HepG2 (cell line): ENCODE measurements around the gene SAP25. TPM values are rescaled to one million over a fixed set of nuclear protein-coding genes. Genes with fewer than 3 reads are reported as not detected.

Experiments
- ARNT2 ChIP-seq: sonication (generic); formaldehyde crosslinking; IDR thresholded peaks from 2 replicates; pipeline ENCODE4 v1.8.0; 2022; ENCODE audit warnings: mild to moderate bottlenecking, low read depth, missing genetic modification reagents, moderate library complexity
- ARNTL ChIP-seq: sonication (generic); formaldehyde crosslinking; IDR thresholded peaks from 2 replicates; pipeline ENCODE4 v1.4.0; 2020; ENCODE audit warnings: mild to moderate bottlenecking, missing genetic modification reagents
- BRD4 ChIP-seq: sonication (generic); formaldehyde crosslinking; IDR thresholded peaks from 2 replicates; pipeline ENCODE4 v1.4.0; 2020; ENCODE audit warnings: missing genetic modification reagents
- CAMTA2 ChIP-seq: sonication (generic); formaldehyde crosslinking; IDR thresholded peaks from 2 replicates; pipeline ENCODE4 v1.4.0; 2020; ENCODE audit warnings: mild to moderate bottlenecking, missing genetic modification reagents, borderline replicate concordance
- DMAP1 ChIP-seq: IDR thresholded peaks from 2 replicates; pipeline ENCODE4 v1.6.1; 2016
- HNF4G ChIP-seq, 2 experiments: sonication (generic) in 1 of 2; formaldehyde crosslinking in 1 of 2; IDR thresholded peaks; 2 replicates each; pipeline versions ENCODE4 v1.4.0 to v1.6.1; 2011 to 2020; ENCODE audit warnings: borderline replicate concordance in 2 of 2, low read depth in 2 of 2, mild to moderate bottlenecking in 2 of 2, low read length in 1 of 2, missing genetic modification reagents in 1 of 2, moderate library complexity in 1 of 2
- KAT8 ChIP-seq: IDR thresholded peaks from 2 replicates; pipeline ENCODE4 v1.6.1; 2016; ENCODE audit warnings: missing genetic modification reagents, missing compliant biosample characterization
- MIXL1 ChIP-seq: IDR thresholded peaks from 2 replicates; pipeline ENCODE4 v1.6.1; 2016
- NR2F1 ChIP-seq, 2 experiments: fragments of 450-650 bp in 1 of 2; formaldehyde crosslinking in 1 of 2; IDR thresholded peaks; 2 replicates each; pipeline versions ENCODE4 v1.5.0 to v1.6.1; 2016 to 2020; ENCODE audit warnings: mild to moderate bottlenecking in 1 of 2, missing compliant biosample characterization in 1 of 2, missing genetic modification reagents in 1 of 2, moderate library complexity in 1 of 2
- NR2F2 ChIP-seq: IDR thresholded peaks from 2 replicates; pipeline ENCODE4 v1.6.1; 2012; ENCODE audit warnings: low read depth, inconsistent platforms, borderline replicate concordance
- NR2F6 ChIP-seq, 2 experiments: IDR thresholded peaks; 2 replicates each; pipeline ENCODE4 v1.6.1; 2016; ENCODE audit warnings: antibody characterized with exemption in 1 of 2, mild to moderate bottlenecking in 1 of 2
- ONECUT2 ChIP-seq: sonication (generic); formaldehyde crosslinking; IDR thresholded peaks from 2 replicates; pipeline ENCODE4 v1.4.0; 2020; ENCODE audit warnings: missing genetic modification reagents
- RBAK ChIP-seq: sonication (generic); formaldehyde crosslinking; IDR thresholded peaks from 2 replicates; pipeline ENCODE4 v1.5.1; 2020; ENCODE audit warnings: mild to moderate bottlenecking, missing genetic modification reagents
- ZNF567 ChIP-seq: sonication (generic); formaldehyde crosslinking; IDR thresholded peaks from 2 replicates; pipeline ENCODE4 v1.8.1; 2023; ENCODE audit warnings: mild to moderate bottlenecking, missing genetic modification reagents, borderline replicate concordance
- ZNF746 ChIP-seq: sonication (generic); formaldehyde crosslinking; IDR thresholded peaks from 2 replicates; pipeline ENCODE4 v1.8.0; 2022; ENCODE audit warnings: mild to moderate bottlenecking, missing genetic modification reagents
- ZNF768 ChIP-seq: sonication (generic); formaldehyde crosslinking; IDR thresholded peaks from 2 replicates; pipeline ENCODE4 v1.4.0; 2020; ENCODE audit warnings: missing genetic modification reagents
- polyA plus RNA-seq, 8 experiments: library from polyadenylated mRNA; depleted of rRNA in 3 of 8; stranded (reverse) in 7 of 8; unstranded in 1 of 8; fragments of >200 nt; fragmentation: Illumina TruSeq in 4 of 8; extraction: Trizol in 4 of 8; gene quantifications; 2 replicates each; pipeline versions ENCODE4 v1.2.1 to v1.2.3, GENCODE V29; 2011 to 2016; ENCODE audit warnings: low read depth in 4 of 8, missing spikeins in 1 of 8, mixed read lengths in 1 of 8; ENCODE audit not compliant: insufficient read depth in 1 of 8
- total RNA-seq, 5 experiments: library from RNA; depleted of rRNA; stranded (reverse); fragments of >200 nt; fragmentation: Illumina TruSeq; extraction: Trizol; gene quantifications; 2 replicates each; pipeline ENCODE4 v1.2.3, GENCODE V29; 2016; ENCODE audit warnings: low read depth in 1 of 5
- TF ChIP-seq, protein P1 (sequence below): sonication (generic); formaldehyde crosslinking; IDR thresholded peaks from 2 replicates; pipeline ENCODE4 v1.4.0; 2020; ENCODE audit warnings: missing genetic modification reagents
- TF ChIP-seq, protein P2 (sequence below): IDR thresholded peaks from 2 replicates; pipeline ENCODE4 v1.6.1; 2016; ENCODE audit warnings: low read depth
- TF ChIP-seq, protein P3 (sequence below): IDR thresholded peaks from 2 replicates; pipeline ENCODE4 v1.6.1; 2016; ENCODE audit warnings: missing genetic modification reagents, missing compliant biosample characterization
- TF ChIP-seq, protein P4 (sequence below): sonication (generic); formaldehyde crosslinking; IDR thresholded peaks from 2 replicates; pipeline ENCODE4 v1.8.0; 2022; ENCODE audit warnings: missing genetic modification reagents, mild to moderate bottlenecking, moderate library complexity, borderline replicate concordance
- TF ChIP-seq, protein P5 (sequence below): sonication (generic); formaldehyde crosslinking; IDR thresholded peaks from 2 replicates; pipeline ENCODE4 v1.4.0; 2020; ENCODE audit warnings: missing genetic modification reagents

SAP25 gene
- total and polyA plus RNA-seq, 2 of the 13 experiments (the other 11 are each of a cell fraction or from before 2014, with no cell fraction given): 0.15 to 0.20 TPM

DNA sequence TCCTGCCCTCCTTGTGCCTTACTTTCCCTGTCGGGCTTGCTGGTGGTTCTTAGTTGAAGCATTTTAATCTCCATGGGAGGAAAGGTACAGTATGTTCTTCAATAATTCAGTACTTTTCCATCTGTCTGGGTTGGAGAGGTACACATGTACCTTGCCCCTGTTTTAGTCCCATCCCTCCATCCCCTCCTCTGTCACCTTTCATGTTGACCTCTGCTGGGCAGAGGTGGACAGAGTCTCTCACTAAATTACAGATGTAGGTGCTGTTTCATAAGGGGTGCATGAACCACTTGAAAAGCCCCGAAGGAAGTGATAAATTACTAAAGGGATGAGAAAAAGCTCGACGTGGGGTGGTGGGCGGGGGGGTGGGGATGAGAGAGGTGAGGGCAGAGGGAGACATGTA is 29.3 kb downstream of the SAP25 start (continued):
- TF ChIP-seq, protein P1, sequence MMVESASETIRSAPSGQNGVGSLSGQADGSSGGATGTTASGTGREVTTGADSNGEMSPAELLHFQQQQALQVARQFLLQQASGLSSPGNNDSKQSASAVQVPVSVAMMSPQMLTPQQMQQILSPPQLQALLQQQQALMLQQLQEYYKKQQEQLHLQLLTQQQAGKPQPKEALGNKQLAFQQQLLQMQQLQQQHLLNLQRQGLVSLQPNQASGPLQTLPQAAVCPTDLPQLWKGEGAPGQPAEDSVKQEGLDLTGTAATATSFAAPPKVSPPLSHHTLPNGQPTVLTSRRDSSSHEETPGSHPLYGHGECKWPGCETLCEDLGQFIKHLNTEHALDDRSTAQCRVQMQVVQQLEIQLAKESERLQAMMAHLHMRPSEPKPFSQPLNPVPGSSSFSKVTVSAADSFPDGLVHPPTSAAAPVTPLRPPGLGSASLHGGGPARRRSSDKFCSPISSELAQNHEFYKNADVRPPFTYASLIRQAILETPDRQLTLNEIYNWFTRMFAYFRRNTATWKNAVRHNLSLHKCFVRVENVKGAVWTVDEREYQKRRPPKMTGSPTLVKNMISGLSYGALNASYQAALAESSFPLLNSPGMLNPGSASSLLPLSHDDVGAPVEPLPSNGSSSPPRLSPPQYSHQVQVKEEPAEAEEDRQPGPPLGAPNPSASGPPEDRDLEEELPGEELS (CRISPR knock-in tag): peak; percentile 46; the same call in 1 of the 2 replicates
- TF ChIP-seq RBAK (CRISPR knock-in tag) (no peak), ZNF768 (CRISPR knock-in tag) (no peak), NR2F2 (no peak), HNF4G (IDR thresholded peaks at IDR 0.05; ENCODE audit: borderline replicate concordance, low read depth, low read length) (peak; percentile 63; the same call in 1 of the 2 replicates), HNF4G (CRISPR knock-in tag; IDR thresholded peaks at IDR 0.05; ENCODE audit: borderline replicate concordance, low read depth) (no peak; the same call in 1 of the 2 replicates), MIXL1 (CRISPR knock-in tag) (peak; percentile 21; the same call in 1 of the 2 replicates), ARNT2 (CRISPR knock-in tag) (0 out of 2 replicates have a peak, but pooled peaks have one; percentile 45), ZNF567 (CRISPR knock-in tag) (no peak), NR2F6 (IDR thresholded peaks at IDR 0.05) (peak; percentile 92), NR2F6 (CRISPR knock-in tag; IDR thresholded peaks at IDR 0.05) (peak; percentile 96), ZNF746 (CRISPR knock-in tag) (peak; percentile 44; the same call in 1 of the 2 replicates), ONECUT2 (CRISPR knock-in tag) (no peak), DMAP1 (CRISPR knock-in tag) (peak; percentile 50; the same call in 1 of the 2 replicates), ARNTL (CRISPR knock-in tag) (0 out of 2 replicates have a peak, but pooled peaks have one; percentile 43), NR2F1 (CRISPR knock-in tag; IDR thresholded peaks at IDR 0.05) (peak in 1 of 2 experiments; percentile 85; a peak in 2 of 4 replicates), KAT8 (CRISPR knock-in tag) (0 out of 2 replicates have a peak, but pooled peaks have one; percentile 9), BRD4 (CRISPR knock-in tag) (no peak), CAMTA2 (CRISPR knock-in tag) (no peak)
- TF ChIP-seq, protein P2, sequence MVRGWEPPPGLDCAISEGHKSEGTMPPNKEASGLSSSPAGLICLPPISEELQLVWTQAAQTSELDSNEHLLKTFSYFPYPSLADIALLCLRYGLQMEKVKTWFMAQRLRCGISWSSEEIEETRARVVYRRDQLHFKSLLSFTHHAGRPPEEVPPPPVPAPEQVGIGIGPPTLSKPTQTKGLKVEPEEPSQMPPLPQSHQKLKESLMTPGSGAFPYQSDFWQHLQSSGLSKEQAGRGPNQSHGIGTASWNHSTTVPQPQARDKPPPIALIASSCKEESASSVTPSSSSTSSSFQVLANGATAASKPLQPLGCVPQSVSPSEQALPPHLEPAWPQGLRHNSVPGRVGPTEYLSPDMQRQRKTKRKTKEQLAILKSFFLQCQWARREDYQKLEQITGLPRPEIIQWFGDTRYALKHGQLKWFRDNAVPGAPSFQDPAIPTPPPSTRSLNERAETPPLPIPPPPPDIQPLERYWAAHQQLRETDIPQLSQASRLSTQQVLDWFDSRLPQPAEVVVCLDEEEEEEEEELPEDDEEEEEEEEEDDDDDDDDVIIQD (CRISPR knock-in tag): 0 out of 2 replicates have a peak, but pooled peaks have one; percentile 27
- TF ChIP-seq, protein P3, sequence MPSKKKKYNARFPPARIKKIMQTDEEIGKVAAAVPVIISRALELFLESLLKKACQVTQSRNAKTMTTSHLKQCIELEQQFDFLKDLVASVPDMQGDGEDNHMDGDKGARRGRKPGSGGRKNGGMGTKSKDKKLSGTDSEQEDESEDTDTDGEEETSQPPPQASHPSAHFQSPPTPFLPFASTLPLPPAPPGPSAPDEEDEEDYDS: peak; percentile 47; the same call in 1 of the 2 replicates
- TF ChIP-seq, protein P4, sequence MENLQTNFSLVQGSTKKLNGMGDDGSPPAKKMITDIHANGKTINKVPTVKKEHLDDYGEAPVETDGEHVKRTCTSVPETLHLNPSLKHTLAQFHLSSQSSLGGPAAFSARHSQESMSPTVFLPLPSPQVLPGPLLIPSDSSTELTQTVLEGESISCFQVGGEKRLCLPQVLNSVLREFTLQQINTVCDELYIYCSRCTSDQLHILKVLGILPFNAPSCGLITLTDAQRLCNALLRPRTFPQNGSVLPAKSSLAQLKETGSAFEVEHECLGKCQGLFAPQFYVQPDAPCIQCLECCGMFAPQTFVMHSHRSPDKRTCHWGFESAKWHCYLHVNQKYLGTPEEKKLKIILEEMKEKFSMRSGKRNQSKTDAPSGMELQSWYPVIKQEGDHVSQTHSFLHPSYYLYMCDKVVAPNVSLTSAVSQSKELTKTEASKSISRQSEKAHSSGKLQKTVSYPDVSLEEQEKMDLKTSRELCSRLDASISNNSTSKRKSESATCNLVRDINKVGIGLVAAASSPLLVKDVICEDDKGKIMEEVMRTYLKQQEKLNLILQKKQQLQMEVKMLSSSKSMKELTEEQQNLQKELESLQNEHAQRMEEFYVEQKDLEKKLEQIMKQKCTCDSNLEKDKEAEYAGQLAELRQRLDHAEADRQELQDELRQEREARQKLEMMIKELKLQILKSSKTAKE (CRISPR knock-in tag): 0 out of 2 replicates have a peak, but pooled peaks have one; percentile 35
- TF ChIP-seq, protein P5, sequence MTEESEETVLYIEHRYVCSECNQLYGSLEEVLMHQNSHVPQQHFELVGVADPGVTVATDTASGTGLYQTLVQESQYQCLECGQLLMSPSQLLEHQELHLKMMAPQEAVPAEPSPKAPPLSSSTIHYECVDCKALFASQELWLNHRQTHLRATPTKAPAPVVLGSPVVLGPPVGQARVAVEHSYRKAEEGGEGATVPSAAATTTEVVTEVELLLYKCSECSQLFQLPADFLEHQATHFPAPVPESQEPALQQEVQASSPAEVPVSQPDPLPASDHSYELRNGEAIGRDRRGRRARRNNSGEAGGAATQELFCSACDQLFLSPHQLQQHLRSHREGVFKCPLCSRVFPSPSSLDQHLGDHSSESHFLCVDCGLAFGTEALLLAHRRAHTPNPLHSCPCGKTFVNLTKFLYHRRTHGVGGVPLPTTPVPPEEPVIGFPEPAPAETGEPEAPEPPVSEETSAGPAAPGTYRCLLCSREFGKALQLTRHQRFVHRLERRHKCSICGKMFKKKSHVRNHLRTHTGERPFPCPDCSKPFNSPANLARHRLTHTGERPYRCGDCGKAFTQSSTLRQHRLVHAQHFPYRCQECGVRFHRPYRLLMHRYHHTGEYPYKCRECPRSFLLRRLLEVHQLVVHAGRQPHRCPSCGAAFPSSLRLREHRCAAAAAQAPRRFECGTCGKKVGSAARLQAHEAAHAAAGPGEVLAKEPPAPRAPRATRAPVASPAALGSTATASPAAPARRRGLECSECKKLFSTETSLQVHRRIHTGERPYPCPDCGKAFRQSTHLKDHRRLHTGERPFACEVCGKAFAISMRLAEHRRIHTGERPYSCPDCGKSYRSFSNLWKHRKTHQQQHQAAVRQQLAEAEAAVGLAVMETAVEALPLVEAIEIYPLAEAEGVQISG (CRISPR knock-in tag): 0 out of 2 replicates have a peak, but pooled peaks have one; percentile 17
